A549 (cell line): ENCODE data around the gene GPRC5A. TPM values are rescaled to one million over a fixed set of nuclear protein-coding genes. Genes with fewer than 3 reads are reported as not detected.

Source experiments
- ATAC-seq, 2 experiments: fragments of 200-7000 bp in 1 of 2; fragments of >200 bp in 1 of 2; cut with Nextera tagmentation in 1 of 2; cut with Tn5 transposase in 1 of 2; 3 replicates each; pipeline versions ENCODE4 v1.8.0 to v1.9.1; 2018 to 2020; ENCODE audit warnings: mild to moderate bottlenecking in 1 of 2, moderate library complexity in 1 of 2
- CTCF ChIA-PET: fragments of 300-600 bp; sonication (Branson Sonifier 250); formaldehyde crosslinking; extraction: SDS; loops from one replicate; lab custom pipeline; 2021; ENCODE audit warnings: antibody characterized with exemption, inconsistent platforms; lab: Yijun Ruan, JAX
- POLR2A ChIA-PET: fragments of 350-600 bp; formaldehyde crosslinking; extraction: SDS; loops from one replicate; lab custom pipeline; 2021; ENCODE audit warnings: antibody characterized with exemption, inconsistent platforms; lab: Yijun Ruan, JAX
- DNase-seq, 2 experiments: peaks; one replicate each; pipeline versions ENCODE4 v3.0.0 to v3.0.0-alpha.2; 2011 to 2016; ENCODE audit warnings: low read depth in 1 of 2, low spot score in 1 of 2
- FAIRE-seq: peaks from 2 replicates; lab custom pipeline; 2011; peaks lifted over from hg19 to GRCh38; lab: Jason Lieb, UNC
- H3K27ac ChIP-seq, 2 experiments: fragments of >200 bp; sonication (Bioruptor Twin); formaldehyde crosslinking; 3 replicates each; pipeline ENCODE4 v1.5.1; 2016 to 2017
- H3K4me1 ChIP-seq: fragments of >200 bp; sonication (Bioruptor Twin); formaldehyde crosslinking; 3 replicates; pipeline ENCODE4 v1.6.1; 2016
- H3K4me2 ChIP-seq: fragments of >200 bp; sonication (Bioruptor Twin); formaldehyde crosslinking; 3 replicates; pipeline ENCODE4 v1.6.1; 2016
- H3K4me3 ChIP-seq: fragments of >200 bp; sonication (Bioruptor Twin); formaldehyde crosslinking; 3 replicates; pipeline ENCODE4 v1.5.1; 2016
- H3K9me3 ChIP-seq: fragments of >200 bp; sonication (Bioruptor Twin); formaldehyde crosslinking; 3 replicates; pipeline ENCODE4 v1.6.1; 2016
- BHLHE40 ChIP-seq: IDR thresholded peaks from 2 replicates; pipeline ENCODE4 v1.6.1; 2012; ENCODE audit warnings: low read depth, low read length, inconsistent platforms
- CHD4 ChIP-seq: fragments of 200-600 bp; sonication (generic); IDR thresholded peaks from 2 replicates; pipeline ENCODE4 v1.6.1; 2016; ENCODE audit warnings: antibody characterized with exemption, mild to moderate bottlenecking, borderline replicate concordance
- EP300 ChIP-seq, 2 experiments: fragments of >200 bp; sonication (Bioruptor Twin); formaldehyde crosslinking; IDR thresholded peaks; 2 replicates in 1 of 2; 3 replicates in 1 of 2; pipeline ENCODE4 v1.6.1; 2016 to 2017
- ESRRA ChIP-seq: fragments of 150-350 bp; IDR thresholded peaks from 2 replicates; pipeline ENCODE4 v1.6.1; 2014; ENCODE audit warnings: mild to moderate bottlenecking, low read length, borderline replicate concordance
- FOSL2 ChIP-seq, 2 experiments: fragments of 450-650 bp in 1 of 2; fragments of >200 bp in 1 of 2; sonication (Bioruptor Twin) in 1 of 2; formaldehyde crosslinking; IDR thresholded peaks; 2 replicates each; pipeline versions ENCODE4 v1.5.0 to v1.6.1; 2016 to 2020; ENCODE audit warnings: mild to moderate bottlenecking in 1 of 2, moderate library complexity in 1 of 2
- FOXS1 ChIP-seq: fragments of 250-450 bp; sonication (Bioruptor Pico); IDR thresholded peaks from 2 replicates; pipeline ENCODE4 v1.5.0; 2020; ENCODE audit warnings: mild to moderate bottlenecking, moderate library complexity
- GATA3 ChIP-seq: IDR thresholded peaks from 2 replicates; pipeline ENCODE4 v1.6.1; 2012; ENCODE audit warnings: borderline replicate concordance
- HDAC2 ChIP-seq: fragments of 200-600 bp; sonication (generic); IDR thresholded peaks from 2 replicates; pipeline ENCODE4 v1.6.1; 2016
- JUN ChIP-seq, 2 experiments: fragments of >200 bp; sonication (Bioruptor Twin); formaldehyde crosslinking; IDR thresholded peaks; 2 replicates in 1 of 2; 3 replicates in 1 of 2; pipeline ENCODE4 v1.6.1; 2016 to 2017
- MYC ChIP-seq: IDR thresholded peaks from 2 replicates; pipeline ENCODE4 v1.6.1; 2012; ENCODE audit warnings: mild to moderate bottlenecking, inconsistent platforms, low read length, improper control_type of control experiment, borderline replicate concordance
- NFE2L2 ChIP-seq: fragments of 150-350 bp; conservative IDR thresholded peaks from 2 replicates; pipeline ENCODE4 v1.6.1; 2014; ENCODE audit warnings: low read length
- POLR2A ChIP-seq: IDR thresholded peaks from 2 replicates; pipeline ENCODE4 v1.6.1; 2012; ENCODE audit warnings: mild to moderate bottlenecking, low read length
- SMC3 ChIP-seq: fragments of >200 bp; sonication (Bioruptor Twin); formaldehyde crosslinking; IDR thresholded peaks from 3 replicates; pipeline ENCODE4 v1.6.1; 2018; ENCODE audit warnings: inconsistent platforms
- TFCP2L1 ChIP-seq: fragments of 250-450 bp; sonication (Bioruptor Pico); IDR thresholded peaks from 2 replicates; pipeline ENCODE4 v1.5.0; 2021; ENCODE audit warnings: mild to moderate bottlenecking
- TP53 ChIP-seq: fragments of 250-450 bp; sonication (Bioruptor Pico); IDR thresholded peaks from 2 replicates; pipeline ENCODE4 v1.5.0; 2021; ENCODE audit warnings: mild to moderate bottlenecking, moderate library complexity
- ZFP36 ChIP-seq: fragments of 450-650 bp; IDR thresholded peaks from 2 replicates; pipeline ENCODE4 v1.6.1; 2014; ENCODE audit warnings: borderline replicate concordance; ENCODE audit not compliant: partially characterized antibody
- ZNF302 ChIP-seq: fragments of 250-450 bp; sonication (Bioruptor Pico); IDR thresholded peaks from 2 replicates; pipeline ENCODE4 v1.9.0; 2021; ENCODE audit warnings: inconsistent platforms, mild to moderate bottlenecking, moderate library complexity
- WGBS: methylation state at CpG from one replicate; pipeline ENCODE4 v1.1.6; 2017; ENCODE audit errors: missing lambda C conversion rate; 5-methylcytosine and 5-hydroxymethylcytosine counted together
- polyA plus RNA-seq, 4 experiments: library from polyadenylated mRNA; depleted of rRNA in 3 of 4; stranded (reverse); fragments of >200 nt; fragmentation: RNase III in 1 of 4; extraction: RNeasy Plus Mini Kit Qiagen cat#74134 plus additional on column Dnase treatment in 1 of 4; gene quantifications; 2 replicates in 3 of 4; 3 replicates in 1 of 4; pipeline ENCODE4 v1.2.3, GENCODE V29; 2011 to 2017
- TF ChIP-seq, protein P1 (sequence below): IDR thresholded peaks from 2 replicates; pipeline ENCODE4 v1.6.1; 2012; ENCODE audit warnings: low read depth, borderline replicate concordance
- TF ChIP-seq, protein P2 (sequence below): fragments of 250-450 bp; sonication (Bioruptor Pico); IDR thresholded peaks from 2 replicates; pipeline ENCODE4 v1.5.0; 2020; ENCODE audit warnings: low read depth, mild to moderate bottlenecking, moderate library complexity
- TF ChIP-seq, protein P3 (sequence below): IDR thresholded peaks from 2 replicates; pipeline ENCODE4 v1.6.1; 2012
- TF ChIP-seq, protein P4 (sequence below): fragments of 200-600 bp; sonication (generic); IDR thresholded peaks from 2 replicates; pipeline ENCODE4 v1.6.1; 2016; ENCODE audit warnings: antibody characterized with exemption, mild to moderate bottlenecking, moderate library complexity

GPRC5A gene
- polyA plus RNA-seq, 2 of the 4 experiments (the other 2 are of a cell fraction), result 173 to 296 TPM

DNA sequence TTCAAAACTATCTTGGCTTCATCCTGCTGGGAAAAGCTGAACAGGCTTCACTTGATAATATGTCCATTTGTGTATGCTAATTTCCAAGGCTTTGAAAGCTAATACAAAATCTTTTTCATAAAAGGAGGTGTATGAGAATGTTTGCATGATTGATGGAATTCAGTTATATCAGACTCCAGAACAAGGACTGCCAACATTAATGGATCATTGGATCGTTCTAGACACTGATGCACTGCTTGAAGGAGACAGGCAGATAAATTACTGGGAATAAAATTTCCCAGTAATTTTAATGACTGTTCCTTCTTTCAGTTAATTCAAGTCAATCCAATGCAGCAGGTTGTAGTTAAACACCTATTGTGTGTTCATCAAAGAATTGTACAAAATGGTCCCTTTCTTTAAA, 60.1 kb downstream of the GPRC5A start:
- ChIA-PET POLR2A (no interaction called here), CTCF (interaction anchor here (0.8 to 1.5 kb wide), 3 partner anchors 23 to 255 kb away, joined by 3 to 6 read pairs (median 3); no protein-coding TSS in a partner anchor)
- H3K4me3 ChIP-seq, result no peak overlapping the region
- TF ChIP-seq HDAC2 (no peak), GATA3 (no peak), MYC (no peak), ZFP36 (no peak), CHD4 (no peak), NFE2L2 (no peak), JUN (IDR thresholded peaks at IDR 0.05) (no peak), ESRRA (no peak), FOSL2 (IDR thresholded peaks at IDR 0.05) (no peak), FOSL2 (CRISPR knock-in tag; IDR thresholded peaks at IDR 0.05) (no peak), TFCP2L1 (no peak), EP300 (IDR thresholded peaks at IDR 0.05) (no peak), FOXS1 (CRISPR knock-in tag) (no peak), POLR2A (no peak)
- TF ChIP-seq, protein P1, sequence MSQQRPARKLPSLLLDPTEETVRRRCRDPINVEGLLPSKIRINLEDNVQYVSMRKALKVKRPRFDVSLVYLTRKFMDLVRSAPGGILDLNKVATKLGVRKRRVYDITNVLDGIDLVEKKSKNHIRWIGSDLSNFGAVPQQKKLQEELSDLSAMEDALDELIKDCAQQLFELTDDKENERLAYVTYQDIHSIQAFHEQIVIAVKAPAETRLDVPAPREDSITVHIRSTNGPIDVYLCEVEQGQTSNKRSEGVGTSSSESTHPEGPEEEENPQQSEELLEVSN, result no peak
- TF ChIP-seq, protein P2, sequence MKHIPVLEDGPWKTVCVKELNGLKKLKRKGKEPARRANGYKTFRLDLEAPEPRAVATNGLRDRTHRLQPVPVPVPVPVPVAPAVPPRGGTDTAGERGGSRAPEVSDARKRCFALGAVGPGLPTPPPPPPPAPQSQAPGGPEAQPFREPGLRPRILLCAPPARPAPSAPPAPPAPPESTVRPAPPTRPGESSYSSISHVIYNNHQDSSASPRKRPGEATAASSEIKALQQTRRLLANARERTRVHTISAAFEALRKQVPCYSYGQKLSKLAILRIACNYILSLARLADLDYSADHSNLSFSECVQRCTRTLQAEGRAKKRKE (CRISPR knock-in tag), result no peak
- TF ChIP-seq, protein P3, sequence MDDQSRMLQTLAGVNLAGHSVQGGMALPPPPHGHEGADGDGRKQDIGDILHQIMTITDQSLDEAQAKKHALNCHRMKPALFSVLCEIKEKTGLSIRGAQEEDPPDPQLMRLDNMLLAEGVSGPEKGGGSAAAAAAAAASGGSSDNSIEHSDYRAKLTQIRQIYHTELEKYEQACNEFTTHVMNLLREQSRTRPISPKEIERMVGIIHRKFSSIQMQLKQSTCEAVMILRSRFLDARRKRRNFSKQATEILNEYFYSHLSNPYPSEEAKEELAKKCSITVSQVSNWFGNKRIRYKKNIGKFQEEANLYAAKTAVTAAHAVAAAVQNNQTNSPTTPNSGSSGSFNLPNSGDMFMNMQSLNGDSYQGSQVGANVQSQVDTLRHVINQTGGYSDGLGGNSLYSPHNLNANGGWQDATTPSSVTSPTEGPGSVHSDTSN, result no peak
- peaks cover 22% of the 10 kb centered on the region for H3K4me1 ChIP-seq
- no peak for ATAC-seq
- no peaks in the 10 kb centered on the region for H3K9me3 ChIP-seq
- no peak for DNase-seq
- no peak for FAIRE-seq
- no peak overlapping the region for H3K4me2 ChIP-seq
- H3K27ac ChIP-seq, result no peak overlapping the region
- 97% methylated on average over 1 of the region's 1 CpG for WGBS

DNA sequence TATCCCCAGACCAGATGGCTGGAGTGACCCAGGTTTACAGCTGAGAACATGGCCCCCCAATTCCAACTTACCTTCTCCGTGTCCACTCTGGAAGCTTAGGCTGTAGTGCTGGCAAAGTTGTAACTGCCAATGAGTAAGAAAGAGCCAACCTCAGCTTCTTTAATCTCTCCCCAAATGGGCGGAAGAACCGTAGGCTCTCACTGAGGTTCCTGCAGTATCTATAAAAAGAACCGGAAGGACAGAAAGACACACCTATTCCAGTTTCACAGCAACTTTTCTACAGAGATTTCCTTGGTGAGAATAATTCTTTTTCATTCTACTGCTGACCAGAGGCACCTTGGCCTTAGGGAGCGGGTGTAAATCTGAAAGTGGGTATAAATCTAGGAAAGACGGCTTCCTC, 60.7 kb downstream of the GPRC5A start, which contains the start of gene GPRC5D:
GPRC5D (minus strand) TSS at position 135 of the 400 bp plus-strand sequence. CDS start 1,786 bp downstream, outside the sequence.
- 91% methylated on average over 6 of the region's 6 CpGs for WGBS
- ATAC-seq (no peak), FAIRE-seq (no peak), DNase-seq (no peak)
- Histone ChIP-seq H3K4me3 (no peak within 1 kb of the TSS), H3K27ac (no peak within 1 kb of the TSS), H3K4me1 (peaks cover 18% of the 10 kb centered on the region), H3K9me3 (no peaks in the 10 kb centered on the region), H3K4me2 (no peak within 1 kb of the TSS)
- ChIA-PET POLR2A (no interaction called here), CTCF (interaction anchor here (0.8 to 1.5 kb wide), 3 partner anchors 22 to 255 kb away, joined by 3 to 6 read pairs (median 3); no protein-coding TSS in a partner anchor)
- TF ChIP-seq, protein P2 (CRISPR knock-in tag), result no peak
- TF ChIP-seq TP53 (CRISPR knock-in tag) (no peak), ZNF302 (no peak), BHLHE40 (no peak), SMC3 (no peak)
- TF ChIP-seq, protein P4, sequence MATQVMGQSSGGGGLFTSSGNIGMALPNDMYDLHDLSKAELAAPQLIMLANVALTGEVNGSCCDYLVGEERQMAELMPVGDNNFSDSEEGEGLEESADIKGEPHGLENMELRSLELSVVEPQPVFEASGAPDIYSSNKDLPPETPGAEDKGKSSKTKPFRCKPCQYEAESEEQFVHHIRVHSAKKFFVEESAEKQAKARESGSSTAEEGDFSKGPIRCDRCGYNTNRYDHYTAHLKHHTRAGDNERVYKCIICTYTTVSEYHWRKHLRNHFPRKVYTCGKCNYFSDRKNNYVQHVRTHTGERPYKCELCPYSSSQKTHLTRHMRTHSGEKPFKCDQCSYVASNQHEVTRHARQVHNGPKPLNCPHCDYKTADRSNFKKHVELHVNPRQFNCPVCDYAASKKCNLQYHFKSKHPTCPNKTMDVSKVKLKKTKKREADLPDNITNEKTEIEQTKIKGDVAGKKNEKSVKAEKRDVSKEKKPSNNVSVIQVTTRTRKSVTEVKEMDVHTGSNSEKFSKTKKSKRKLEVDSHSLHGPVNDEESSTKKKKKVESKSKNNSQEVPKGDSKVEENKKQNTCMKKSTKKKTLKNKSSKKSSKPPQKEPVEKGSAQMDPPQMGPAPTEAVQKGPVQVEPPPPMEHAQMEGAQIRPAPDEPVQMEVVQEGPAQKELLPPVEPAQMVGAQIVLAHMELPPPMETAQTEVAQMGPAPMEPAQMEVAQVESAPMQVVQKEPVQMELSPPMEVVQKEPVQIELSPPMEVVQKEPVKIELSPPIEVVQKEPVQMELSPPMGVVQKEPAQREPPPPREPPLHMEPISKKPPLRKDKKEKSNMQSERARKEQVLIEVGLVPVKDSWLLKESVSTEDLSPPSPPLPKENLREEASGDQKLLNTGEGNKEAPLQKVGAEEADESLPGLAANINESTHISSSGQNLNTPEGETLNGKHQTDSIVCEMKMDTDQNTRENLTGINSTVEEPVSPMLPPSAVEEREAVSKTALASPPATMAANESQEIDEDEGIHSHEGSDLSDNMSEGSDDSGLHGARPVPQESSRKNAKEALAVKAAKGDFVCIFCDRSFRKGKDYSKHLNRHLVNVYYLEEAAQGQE, result no peak
